Neuron (in vitro differentiated cells): ENCODE measurements around the gene COL23A1.

Source experiments
- H2AFZ ChIP-seq: one replicate; pipeline ENCODE4 v1.6.1; 2013; ENCODE audit warnings: low read depth, mild to moderate bottlenecking, inconsistent platforms, low read length, moderate library complexity
- H3K27me3 ChIP-seq: one replicate; pipeline ENCODE4 v1.6.1; 2013; ENCODE audit warnings: low read length; ENCODE audit not compliant: insufficient read depth
- H3K36me3 ChIP-seq: one replicate; pipeline ENCODE4 v1.6.1; 2013; ENCODE audit warnings: low read length; ENCODE audit not compliant: insufficient read depth
- H3K4me1 ChIP-seq: one replicate; pipeline ENCODE4 v1.6.1; 2013; ENCODE audit warnings: low read length; ENCODE audit not compliant: insufficient read depth
- H3K4me3 ChIP-seq: 2 replicates; pipeline ENCODE4 v1.5.1; 2013; ENCODE audit warnings: mild to moderate bottlenecking, low read length, moderate library complexity
- H3K9me3 ChIP-seq: one replicate; pipeline ENCODE4 v1.6.1; 2013; ENCODE audit warnings: low read length

Gene COL23A1

GRCh38 chr5:178590141-178590923, at the start of gene COL23A1:
Gene COL23A1 (minus strand): TSS chr5:178590393.
- peaks cover 10% of the 10 kb centered on the region for H3K27me3 ChIP-seq

GRCh38 chr5:178637356-178638074, 47.3 kb upstream of the COL23A1 start:
- H3K4me3 ChIP-seq = no peak overlapping the region
- no peaks in the 10 kb centered on the region for H3K36me3 ChIP-seq
- no peaks in the 10 kb centered on the region for H3K27me3 ChIP-seq
- H2AFZ ChIP-seq = no peak overlapping the region
- no peaks in the 10 kb centered on the region for H3K4me1 ChIP-seq
- peaks cover 3% of the 10 kb centered on the region for H3K9me3 ChIP-seq

More at GRCh38 chr5:178590141-178590923, at the start of gene COL23A1:
- Histone ChIP-seq H3K4me3 (peak within 1 kb of the TSS; percentile 47), H3K4me1 (peaks cover 5% of the 10 kb centered on the region), H3K9me3 (peaks cover under 1% of the 10 kb centered on the region), H2AFZ (peak within 1 kb of the TSS; percentile 75), H3K36me3 (no peaks in the 10 kb centered on the region)

- Histone ChIP-seq H3K4me3 (no peak overlapping the region), H3K27me3 (no peaks in the 10 kb centered on the region), H3K36me3 (no peaks in the 10 kb centered on the region), H2AFZ (no peak overlapping the region), H3K9me3 (no peaks in the 10 kb centered on the region), H3K4me1 (no peaks in the 10 kb centered on the region)
Measured at GRCh38 chr5:178632285-178632684, 42.1 kb upstream of the COL23A1 start.

GRCh38 chr5:178630951-178631350, 40.8 kb upstream of the COL23A1 start:
- Histone ChIP-seq H2AFZ (no peak overlapping the region), H3K27me3 (no peaks in the 10 kb centered on the region), H3K9me3 (no peaks in the 10 kb centered on the region), H3K4me3 (no peak overlapping the region), H3K36me3 (no peaks in the 10 kb centered on the region), H3K4me1 (no peaks in the 10 kb centered on the region)

- Histone ChIP-seq H2AFZ (no peak overlapping the region), H3K4me3 (no peak overlapping the region), H3K9me3 (no peaks in the 10 kb centered on the region), H3K36me3 (no peaks in the 10 kb centered on the region), H3K27me3 (no peaks in the 10 kb centered on the region), H3K4me1 (no peaks in the 10 kb centered on the region)
Measured at GRCh38 chr5:178630475-178630930, 40.3 kb upstream of the COL23A1 start.

- H3K9me3 ChIP-seq = no peaks in the 10 kb centered on the region
- peaks cover 10% of the 10 kb centered on the region for H3K36me3 ChIP-seq
- peak overlapping the region; percentile 77 for H3K4me3 ChIP-seq
- no peaks in the 10 kb centered on the region for H3K27me3 ChIP-seq
- H3K4me1 ChIP-seq = peaks cover 17% of the 10 kb centered on the region
- peak overlapping the region; percentile 59 for H2AFZ ChIP-seq
Measured at GRCh38 chr5:178627259-178627598, 37.0 kb upstream of the COL23A1 start.

- Histone ChIP-seq H3K36me3 (peaks cover 16% of the 10 kb centered on the region), H3K4me3 (peak within 1 kb of the TSS; percentile 77), H3K27me3 (no peaks in the 10 kb centered on the region), H3K9me3 (no peaks in the 10 kb centered on the region), H3K4me1 (peaks cover 17% of the 10 kb centered on the region), H2AFZ (peak within 1 kb of the TSS; percentile 88)
Measured at GRCh38 chr5:178626484-178627258, 36.5 kb upstream of the COL23A1 start, which contains the start of gene CLK4. Gene CLK4 (minus strand): TSS chr5:178627050. CDS start chr5:178623416, 3,634 bp downstream.

- Histone ChIP-seq H3K9me3 (no peaks in the 10 kb centered on the region), H3K36me3 (peaks cover 24% of the 10 kb centered on the region), H3K4me1 (peaks cover 17% of the 10 kb centered on the region), H2AFZ (no peak overlapping the region), H3K27me3 (no peaks in the 10 kb centered on the region), H3K4me3 (peak overlapping the region; percentile 77)
Measured at GRCh38 chr5:178625679-178626483, 35.7 kb upstream of the COL23A1 start.

GRCh38 chr5:178624631-178625546, 34.7 kb upstream of the COL23A1 start:
- peaks cover 17% of the 10 kb centered on the region for H3K4me1 ChIP-seq
- no peak overlapping the region for H2AFZ ChIP-seq
- peaks cover 34% of the 10 kb centered on the region for H3K36me3 ChIP-seq
- H3K27me3 ChIP-seq = no peaks in the 10 kb centered on the region
- no peaks in the 10 kb centered on the region for H3K9me3 ChIP-seq
- peak overlapping the region; percentile 77 for H3K4me3 ChIP-seq

GRCh38 chr5:178622679-178623247, 32.6 kb upstream of the COL23A1 start:
- no peak overlapping the region for H2AFZ ChIP-seq
- H3K36me3 ChIP-seq = peaks cover 52% of the 10 kb centered on the region
- H3K4me3 ChIP-seq = no peak overlapping the region
- no peaks in the 10 kb centered on the region for H3K27me3 ChIP-seq
- H3K4me1 ChIP-seq = peaks cover 17% of the 10 kb centered on the region
- H3K9me3 ChIP-seq = no peaks in the 10 kb centered on the region

- Histone ChIP-seq H2AFZ (no peak overlapping the region), H3K9me3 (no peaks in the 10 kb centered on the region), H3K4me1 (peaks cover 8% of the 10 kb centered on the region), H3K27me3 (no peaks in the 10 kb centered on the region), H3K4me3 (no peak overlapping the region), H3K36me3 (peaks cover 83% of the 10 kb centered on the region)
Measured at GRCh38 chr5:178619390-178619789, 29.2 kb upstream of the COL23A1 start.
